ENCODE measurements around the gene TRIP11.

The TRIP11 gene

DNA sequence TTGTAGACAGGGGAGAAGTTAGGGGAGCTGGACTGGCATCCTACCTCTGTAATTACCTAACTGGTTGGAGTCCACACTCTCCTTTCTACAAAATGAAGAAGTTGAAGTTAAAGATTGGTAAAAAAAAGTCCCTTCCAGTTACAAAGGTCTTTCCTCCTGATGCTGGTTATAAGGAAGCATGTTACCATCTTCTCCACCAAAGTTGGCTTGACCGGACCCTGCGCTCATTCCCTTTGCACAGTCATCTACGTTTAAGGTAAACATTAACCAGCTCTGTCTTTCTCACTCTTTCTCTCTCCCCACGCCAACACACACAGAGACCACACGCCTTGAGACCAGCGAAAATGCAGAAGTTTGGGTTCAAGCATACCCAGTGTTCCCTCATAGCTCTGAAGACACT is 104.3 kb downstream of the TRIP11 start:
- Histone ChIP-seq H3K9ac (ENCODE audit: low read length in 2 of 2) (no peak overlapping the region), H3K27ac (ENCODE audit: low read length) (no peak overlapping the region), H3K27me3 (ENCODE audit: control insufficient read depth in 1 of 2, insufficient read depth in 2 of 2, low read length in 2 of 2) (no peaks in the 10 kb centered on the region), H3K4me3 (ENCODE audit: low read length in 2 of 2) (no peak overlapping the region), H3K9me3 (ENCODE audit: control insufficient read depth in 2 of 2, low read length in 2 of 2) (peaks cover 0 to 3% of the 10 kb centered on the region in 2 donors), H3K36me3 (ENCODE audit: control insufficient read depth in 2 of 2, insufficient read depth in 2 of 2, low read length in 2 of 2) (peaks cover 0 to 11% of the 10 kb centered on the region in 2 donors), H3K4me1 (ENCODE audit: control insufficient read depth, insufficient read depth, low read length) (no peaks in the 10 kb centered on the region)

DNA sequence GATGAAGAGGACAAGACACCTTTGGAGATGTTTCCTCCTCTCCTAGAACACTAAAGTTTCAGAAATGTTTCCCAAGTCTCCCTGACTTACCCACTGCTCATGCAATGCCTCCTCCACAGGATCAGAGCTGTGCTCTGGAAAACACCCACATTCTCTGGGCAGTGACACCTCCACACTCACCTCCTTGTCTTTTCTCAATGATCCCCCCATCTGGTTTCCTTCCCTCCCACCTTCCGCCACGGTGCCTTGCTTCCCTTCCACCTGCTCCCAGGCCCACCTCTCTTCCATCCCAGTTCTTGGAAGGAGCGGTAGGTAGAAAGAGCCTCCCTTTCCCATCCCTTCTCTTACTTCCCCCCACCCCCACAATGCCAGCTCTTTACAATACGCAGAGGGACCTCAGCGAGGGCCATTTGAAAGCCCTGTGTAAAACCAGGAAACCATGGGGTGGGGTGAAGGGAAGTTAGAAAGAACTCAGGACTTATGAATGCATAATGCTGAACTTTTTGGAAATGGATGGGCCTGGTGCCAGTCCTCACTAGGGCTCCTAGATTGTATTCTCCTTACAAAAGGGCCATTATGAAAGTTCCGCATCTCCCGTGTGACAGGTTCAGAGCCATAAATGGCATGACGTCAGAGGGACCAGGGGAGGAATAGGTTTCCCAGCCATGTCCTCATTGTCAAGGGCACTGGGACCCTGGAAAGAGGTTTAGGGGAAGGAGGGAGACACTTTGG is 105.1 kb downstream of the TRIP11 start:
- peaks cover 0 to 5% of the 10 kb centered on the region in 2 donors for H3K36me3 ChIP-seq (ENCODE audit: control insufficient read depth in 2 of 2, insufficient read depth in 2 of 2, low read length in 2 of 2)
- H3K9ac ChIP-seq (ENCODE audit: low read length in 2 of 2): no peak overlapping the region
- H3K27me3 ChIP-seq (ENCODE audit: control insufficient read depth in 1 of 2, insufficient read depth in 2 of 2, low read length in 2 of 2): no peaks in the 10 kb centered on the region
- H3K4me1 ChIP-seq (ENCODE audit: control insufficient read depth, insufficient read depth, low read length): no peaks in the 10 kb centered on the region
- H3K9me3 ChIP-seq (ENCODE audit: control insufficient read depth in 2 of 2, low read length in 2 of 2): no peaks in the 10 kb centered on the region
- no peak overlapping the region for H3K27ac ChIP-seq (ENCODE audit: low read length)
- H3K4me3 ChIP-seq (ENCODE audit: low read length in 2 of 2): no peak overlapping the region

- no peak overlapping the region for H3K4me3 ChIP-seq (ENCODE audit: low read length in 2 of 2)
- no peaks in the 10 kb centered on the region for H3K27me3 ChIP-seq (ENCODE audit: control insufficient read depth in 1 of 2, insufficient read depth in 2 of 2, low read length in 2 of 2)
- H3K27ac ChIP-seq (ENCODE audit: low read length): no peak overlapping the region
- no peaks in the 10 kb centered on the region for H3K9me3 ChIP-seq (ENCODE audit: control insufficient read depth in 2 of 2, low read length in 2 of 2)
- no peaks in the 10 kb centered on the region for H3K4me1 ChIP-seq (ENCODE audit: control insufficient read depth, insufficient read depth, low read length)
- H3K9ac ChIP-seq (ENCODE audit: low read length in 2 of 2): no peak overlapping the region
- H3K36me3 ChIP-seq (ENCODE audit: control insufficient read depth in 2 of 2, insufficient read depth in 2 of 2, low read length in 2 of 2): peaks cover 0 to 3% of the 10 kb centered on the region in 2 donors
These were observed 108.3 kb downstream of the TRIP11 start for GRCh38 chr14:91931478-91932088.

- Histone ChIP-seq H3K36me3 (ENCODE audit: control insufficient read depth in 2 of 2, insufficient read depth in 2 of 2, low read length in 2 of 2) (peaks cover 0 to 3% of the 10 kb centered on the region in 2 donors), H3K4me1 (ENCODE audit: control insufficient read depth, insufficient read depth, low read length) (peaks cover 5% of the 10 kb centered on the region), H3K4me3 (ENCODE audit: low read length in 2 of 2) (no peak overlapping the region), H3K27me3 (ENCODE audit: control insufficient read depth in 1 of 2, insufficient read depth in 2 of 2, low read length in 2 of 2) (no peaks in the 10 kb centered on the region), H3K9me3 (ENCODE audit: control insufficient read depth in 2 of 2, low read length in 2 of 2) (no peaks in the 10 kb centered on the region), H3K9ac (ENCODE audit: low read length in 2 of 2) (no peak overlapping the region), H3K27ac (ENCODE audit: low read length) (no peak overlapping the region)
These were observed 110.2 kb downstream of the TRIP11 start for GRCh38 chr14:91929700-91930099.

- Histone ChIP-seq H3K9me3 (ENCODE audit: control insufficient read depth in 2 of 2, low read length in 2 of 2) (no peaks in the 10 kb centered on the region), H3K27me3 (ENCODE audit: control insufficient read depth in 1 of 2, insufficient read depth in 2 of 2, low read length in 2 of 2) (no peaks in the 10 kb centered on the region), H3K4me3 (ENCODE audit: low read length in 2 of 2) (no peak overlapping the region), H3K36me3 (ENCODE audit: control insufficient read depth in 2 of 2, insufficient read depth in 2 of 2, low read length in 2 of 2) (no peaks in the 10 kb centered on the region), H3K4me1 (ENCODE audit: control insufficient read depth, insufficient read depth, low read length) (peaks cover 5% of the 10 kb centered on the region), H3K9ac (ENCODE audit: low read length in 2 of 2) (no peak overlapping the region), H3K27ac (ENCODE audit: low read length) (no peak overlapping the region)
These were observed 112.1 kb downstream of the TRIP11 start for GRCh38 chr14:91927800-91928199.

GRCh38 chr14:91927191-91927590 is 112.7 kb downstream of the TRIP11 start:
- Histone ChIP-seq H3K4me1 (ENCODE audit: control insufficient read depth, insufficient read depth, low read length) (peaks cover 5% of the 10 kb centered on the region), H3K4me3 (ENCODE audit: low read length in 2 of 2) (no peak overlapping the region), H3K27me3 (ENCODE audit: control insufficient read depth in 1 of 2, insufficient read depth in 2 of 2, low read length in 2 of 2) (no peaks in the 10 kb centered on the region), H3K36me3 (ENCODE audit: control insufficient read depth in 2 of 2, insufficient read depth in 2 of 2, low read length in 2 of 2) (no peaks in the 10 kb centered on the region), H3K27ac (ENCODE audit: low read length) (no peak overlapping the region), H3K9me3 (ENCODE audit: control insufficient read depth in 2 of 2, low read length in 2 of 2) (no peaks in the 10 kb centered on the region), H3K9ac (ENCODE audit: low read length in 2 of 2) (no peak overlapping the region)

DNA sequence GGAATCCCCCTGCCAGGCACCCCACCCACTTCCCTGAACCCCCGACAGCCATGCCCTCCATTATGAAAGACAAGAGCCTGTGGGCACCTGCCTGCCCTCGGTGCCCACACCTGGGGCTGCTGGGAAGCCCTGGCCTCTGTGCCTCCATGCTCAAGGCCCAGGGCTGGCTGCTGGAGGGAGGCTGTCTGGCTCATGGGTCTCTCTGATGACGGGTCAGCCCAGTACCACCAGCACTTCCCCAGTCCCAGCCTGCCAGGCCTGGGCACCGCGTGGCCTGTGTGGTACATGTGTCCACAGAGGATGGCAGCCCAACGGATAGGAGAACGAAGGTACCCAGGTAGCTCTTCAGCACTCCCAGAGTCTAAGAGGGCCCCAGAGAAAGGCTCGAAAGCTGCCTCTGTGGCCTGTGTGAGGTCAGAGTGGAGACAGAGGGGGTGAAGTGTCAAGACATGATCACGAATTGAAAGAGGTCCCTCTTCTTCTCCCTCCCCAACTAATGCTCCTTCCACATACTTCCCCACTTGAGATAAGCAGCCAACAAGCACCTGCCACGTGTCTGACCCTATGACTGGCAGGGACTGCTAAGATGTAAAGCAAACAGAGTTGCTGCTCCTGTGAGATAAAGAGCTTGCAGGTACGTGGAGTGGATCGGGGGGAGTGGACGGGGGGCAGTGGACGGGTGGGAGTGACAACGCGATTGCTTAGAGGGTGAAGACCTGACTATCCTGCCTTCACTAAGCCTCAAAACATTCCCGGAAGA is 113.5 kb downstream of the TRIP11 start:
- Histone ChIP-seq H3K9ac (ENCODE audit: low read length in 2 of 2) (no peak overlapping the region), H3K36me3 (ENCODE audit: control insufficient read depth in 2 of 2, insufficient read depth in 2 of 2, low read length in 2 of 2) (no peaks in the 10 kb centered on the region), H3K27ac (ENCODE audit: low read length) (no peak overlapping the region), H3K4me1 (ENCODE audit: control insufficient read depth, insufficient read depth, low read length) (peaks cover 5% of the 10 kb centered on the region), H3K9me3 (ENCODE audit: control insufficient read depth in 2 of 2, low read length in 2 of 2) (no peaks in the 10 kb centered on the region), H3K4me3 (ENCODE audit: low read length in 2 of 2) (no peak overlapping the region), H3K27me3 (ENCODE audit: control insufficient read depth in 1 of 2, insufficient read depth in 2 of 2, low read length in 2 of 2) (no peaks in the 10 kb centered on the region)

DNA sequence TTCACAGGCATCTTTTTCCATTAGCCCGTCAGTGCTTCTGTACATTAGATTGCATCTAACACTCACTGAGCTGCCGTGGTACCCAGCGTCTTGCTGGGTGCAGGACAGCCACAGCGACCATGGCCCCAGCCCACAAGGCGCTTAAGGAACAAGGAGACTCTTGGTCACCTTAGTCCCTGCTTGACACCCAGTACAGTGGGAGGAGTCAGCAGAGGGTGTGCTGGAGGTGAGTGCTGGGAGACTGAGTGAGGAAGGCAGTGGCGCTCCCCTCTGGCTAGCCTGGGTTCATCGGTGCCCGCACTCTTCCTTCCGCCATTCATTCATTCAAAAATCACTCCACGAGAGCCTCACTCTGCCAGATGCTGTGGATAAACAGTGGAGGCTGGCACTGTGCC is 114.1 kb downstream of the TRIP11 start:
- no peaks in the 10 kb centered on the region for H3K27me3 ChIP-seq (ENCODE audit: control insufficient read depth in 1 of 2, insufficient read depth in 2 of 2, low read length in 2 of 2)
- no peak overlapping the region for H3K9ac ChIP-seq (ENCODE audit: low read length in 2 of 2)
- H3K4me1 ChIP-seq (ENCODE audit: control insufficient read depth, insufficient read depth, low read length): peaks cover 5% of the 10 kb centered on the region
- no peaks in the 10 kb centered on the region for H3K9me3 ChIP-seq (ENCODE audit: control insufficient read depth in 2 of 2, low read length in 2 of 2)
- no peaks in the 10 kb centered on the region for H3K36me3 ChIP-seq (ENCODE audit: control insufficient read depth in 2 of 2, insufficient read depth in 2 of 2, low read length in 2 of 2)
- H3K27ac ChIP-seq (ENCODE audit: low read length): no peak overlapping the region
- H3K4me3 ChIP-seq (ENCODE audit: low read length in 2 of 2): no peak overlapping the region

DNA sequence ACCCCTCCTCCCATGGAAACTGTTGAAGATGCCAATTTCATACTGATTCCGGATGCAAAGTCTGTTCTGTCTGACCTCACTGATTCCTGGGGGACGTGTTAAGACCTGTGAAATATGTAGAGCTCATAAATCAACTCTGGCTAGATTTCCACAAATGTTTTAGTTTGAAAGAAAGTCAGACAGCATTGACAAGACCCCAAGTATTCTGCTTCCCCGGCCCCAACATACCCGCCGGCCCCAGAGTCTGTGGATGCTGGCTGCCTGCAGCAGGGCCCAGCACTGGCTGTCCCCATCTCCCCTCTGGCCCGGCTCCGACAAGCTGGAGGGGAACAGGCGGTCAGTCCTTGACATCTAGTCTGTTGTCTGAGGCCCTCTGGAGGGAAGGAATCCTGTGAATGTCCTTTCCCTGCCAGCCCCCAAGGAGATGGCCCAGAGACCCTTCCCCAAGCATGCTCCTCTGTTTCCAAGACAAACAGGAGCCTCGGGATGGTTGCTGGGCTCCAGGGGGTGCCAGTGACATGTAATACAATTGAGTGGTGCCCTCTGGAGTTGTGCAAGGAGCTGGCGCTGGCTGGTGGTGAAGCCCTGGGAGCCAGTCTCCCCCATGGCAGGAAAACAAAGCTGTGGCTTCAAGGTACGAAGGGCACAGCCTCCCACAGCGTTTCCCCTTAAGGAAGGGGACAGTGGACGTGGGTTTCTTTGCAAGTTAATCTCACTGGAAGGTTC is 114.7 kb downstream of the TRIP11 start:
- Histone ChIP-seq H3K36me3 (ENCODE audit: control insufficient read depth in 2 of 2, insufficient read depth in 2 of 2, low read length in 2 of 2) (no peaks in the 10 kb centered on the region), H3K4me3 (ENCODE audit: low read length in 2 of 2) (no peak overlapping the region), H3K27me3 (ENCODE audit: control insufficient read depth in 1 of 2, insufficient read depth in 2 of 2, low read length in 2 of 2) (no peaks in the 10 kb centered on the region), H3K4me1 (ENCODE audit: control insufficient read depth, insufficient read depth, low read length) (peaks cover 5% of the 10 kb centered on the region), H3K27ac (ENCODE audit: low read length) (no peak overlapping the region), H3K9ac (ENCODE audit: low read length in 2 of 2) (no peak overlapping the region), H3K9me3 (ENCODE audit: control insufficient read depth in 2 of 2, low read length in 2 of 2) (no peaks in the 10 kb centered on the region)

GRCh38 chr14:91920526-91920925 is 119.3 kb downstream of the TRIP11 start:
- no peaks in the 10 kb centered on the region for H3K27me3 ChIP-seq (ENCODE audit: control insufficient read depth in 1 of 2, insufficient read depth in 2 of 2, low read length in 2 of 2)
- H3K36me3 ChIP-seq (ENCODE audit: control insufficient read depth in 2 of 2, insufficient read depth in 2 of 2, low read length in 2 of 2): no peaks in the 10 kb centered on the region
- H3K9me3 ChIP-seq (ENCODE audit: control insufficient read depth in 2 of 2, low read length in 2 of 2): no peaks in the 10 kb centered on the region
- H3K27ac ChIP-seq (ENCODE audit: low read length): no peak overlapping the region
- H3K4me3 ChIP-seq (ENCODE audit: low read length in 2 of 2): no peak overlapping the region
- no peak overlapping the region for H3K9ac ChIP-seq (ENCODE audit: low read length in 2 of 2)
- H3K4me1 ChIP-seq (ENCODE audit: control insufficient read depth, insufficient read depth, low read length): peaks cover 6% of the 10 kb centered on the region

All from stomach smooth muscle (tissue), 2 donors.